CD14-positive monocyte (primary cell): ENCODE measurements around the gene KRT86. TPM values are rescaled to one million over a fixed set of nuclear protein-coding genes. Genes with fewer than 3 reads are reported as not detected.
"Not testable (repeated sequence)": the region's sequence is repeated elsewhere in the genome, so short reads cannot be mapped to it uniquely, and the experiment has no call there.

Source experiments
- DNase-seq, 3 donors: peaks; one replicate each; pipeline ENCODE4 v3.0.0-alpha.2; 2011 to 2022
- H2AFZ ChIP-seq: 2 replicates; pipeline ENCODE4 v1.6.0; 2012; ENCODE audit warnings: mild to moderate bottlenecking, low read depth, low read length, inconsistent platforms; ENCODE audit not compliant: insufficient read depth, poor library complexity, severe bottlenecking
- H3K27ac ChIP-seq, 2 donors: 1 replicate in 1 of 2; 2 replicates in 1 of 2; pipeline ENCODE4 v1.5.1; 2012 to 2013; ENCODE audit warnings: low read length in 2 of 2, control low read depth in 1 of 2, inconsistent platforms in 1 of 2, low read depth in 1 of 2, mild to moderate bottlenecking in 1 of 2
- H3K27me3 ChIP-seq, 2 donors: one replicate each; pipeline versions ENCODE4 v1.6.0 to v1.6.1; 2011 to 2013; ENCODE audit warnings: low read length in 2 of 2; ENCODE audit not compliant: control insufficient read depth in 2 of 2, insufficient read depth in 2 of 2
- H3K36me3 ChIP-seq, 2 donors: replicated peaks in 1 of 2; 1 replicate in 1 of 2; 2 replicates in 1 of 2; pipeline versions ENCODE4 v1.5.1 to v1.6.1; 2012 to 2013; ENCODE audit warnings: low read length in 2 of 2, control low read depth in 1 of 2, inconsistent platforms in 1 of 2, mild to moderate bottlenecking in 1 of 2; ENCODE audit not compliant: insufficient read depth in 2 of 2, control insufficient read depth in 1 of 2
- H3K4me1 ChIP-seq, 2 donors: 1 replicate in 1 of 2; 2 replicates in 1 of 2; pipeline versions ENCODE4 v1.5.1 to v1.6.1; 2012 to 2013; ENCODE audit warnings: low read length in 2 of 2, control low read depth in 1 of 2, inconsistent platforms in 1 of 2, mild to moderate bottlenecking in 1 of 2, moderate library complexity in 1 of 2; ENCODE audit not compliant: insufficient read depth in 2 of 2, control insufficient read depth in 1 of 2
- H3K4me2 ChIP-seq: replicated peaks from 2 replicates; pipeline ENCODE3; 2012; ENCODE audit warnings: low read length, moderate library complexity, mild to moderate bottlenecking; ENCODE audit not compliant: poor library complexity, severe bottlenecking; ENCODE audit errors: extremely low read depth
- H3K4me3 ChIP-seq, 3 experiments: fragments of 200-600 bp in 1 of 3; sonication (generic) in 1 of 3; replicated peaks in 1 of 3; 1 replicate in 2 of 3; 2 replicates in 1 of 3; pipeline ENCODE4 v1.5.1; 2011 to 2013; ENCODE audit warnings: low read length in 3 of 3, mild to moderate bottlenecking in 3 of 3, control low read depth in 2 of 3, low read depth in 2 of 3, inconsistent platforms in 1 of 3, moderate library complexity in 1 of 3
- H3K79me2 ChIP-seq: 2 replicates; pipeline ENCODE4 v1.6.0; 2012; ENCODE audit warnings: mild to moderate bottlenecking, control low read depth, inconsistent platforms, low read length, moderate library complexity; ENCODE audit not compliant: insufficient read depth
- H3K9ac ChIP-seq: 2 replicates; pipeline ENCODE4 v1.6.0; 2017; ENCODE audit warnings: low read length, mild to moderate bottlenecking; ENCODE audit not compliant: insufficient read depth, poor library complexity, severe bottlenecking
- H3K9me3 ChIP-seq, 2 donors: replicated peaks in 1 of 2; 1 replicate in 1 of 2; 2 replicates in 1 of 2; pipeline versions ENCODE4 v1.5.1 to v1.6.1; 2012 to 2013; ENCODE audit warnings: low read length in 2 of 2, control low read depth in 1 of 2; ENCODE audit not compliant: control insufficient read depth in 1 of 2, insufficient read depth in 1 of 2
- H4K20me1 ChIP-seq: 2 replicates; pipeline ENCODE4 v1.6.0; 2012; ENCODE audit warnings: mild to moderate bottlenecking, low read length, control low read depth, moderate library complexity; ENCODE audit not compliant: insufficient read depth
- H3K27ac Mint-ChIP-seq, 7 donors: one replicate each; pipeline ENCODE4 v1.8.0; 2020; ENCODE audit warnings: mild to moderate bottlenecking in 7 of 7, mixed read lengths in 7 of 7, moderate library complexity in 6 of 7, inconsistent platforms in 2 of 7
- H3K27me3 Mint-ChIP-seq, 3 donors: one replicate each; pipeline ENCODE4 v1.8.0; 2021 to 2022; ENCODE audit warnings: low read depth in 3 of 3, mild to moderate bottlenecking in 3 of 3, mixed read lengths in 3 of 3, moderate library complexity in 3 of 3, inconsistent platforms in 1 of 3
- H3K36me3 Mint-ChIP-seq, 2 donors: one replicate each; pipeline ENCODE4 v1.8.0; 2020; ENCODE audit warnings: mixed read lengths in 2 of 2, inconsistent platforms in 1 of 2, mild to moderate bottlenecking in 1 of 2
- H3K4me1 Mint-ChIP-seq: one replicate; pipeline ENCODE4 v1.8.0; 2020; ENCODE audit warnings: mild to moderate bottlenecking, mixed read lengths
- H3K4me3 Mint-ChIP-seq, 2 donors: one replicate each; pipeline ENCODE4 v1.8.0; 2020; ENCODE audit warnings: mild to moderate bottlenecking in 2 of 2, mixed read lengths in 2 of 2, moderate library complexity in 1 of 2
- H3K9me3 Mint-ChIP-seq, 7 donors: one replicate each; pipeline ENCODE4 v1.8.0; 2020 to 2022; ENCODE audit warnings: mixed read lengths in 7 of 7, mild to moderate bottlenecking in 6 of 7, moderate library complexity in 6 of 7, inconsistent platforms in 2 of 7
- WGBS: methylation state at CpG from one replicate; pipeline ENCODE4 v1.1.5; 2013; ENCODE audit warnings: missing lambda C conversion rate; ENCODE audit not compliant: insufficient coverage; 5-methylcytosine and 5-hydroxymethylcytosine counted together
- intact Hi-C, 2 donors: fragments of 100-400 bp; cut with micrococcal nuclease; formaldehyde crosslinking; loops; one replicate each; pipeline versions ENCODE4 v1.15.0 to v1.15.1; 2023
- polyA plus RNA-seq, 3 donors: library from polyadenylated mRNA; depleted of rRNA in 1 of 3; unstranded in 2 of 3; stranded (reverse) in 1 of 3; fragments of 300-500 nt in 2 of 3; fragments of >200 nt in 1 of 3; fragmentation: Illumina TruSeq in 2 of 3; gene quantifications; 1 replicate in 2 of 3; 2 replicates in 1 of 3; pipeline ENCODE4 v1.2.3, GENCODE V29; 2012 to 2021

KRT86 gene
- polyA plus RNA-seq, 3 donors, result not detected

DNA sequence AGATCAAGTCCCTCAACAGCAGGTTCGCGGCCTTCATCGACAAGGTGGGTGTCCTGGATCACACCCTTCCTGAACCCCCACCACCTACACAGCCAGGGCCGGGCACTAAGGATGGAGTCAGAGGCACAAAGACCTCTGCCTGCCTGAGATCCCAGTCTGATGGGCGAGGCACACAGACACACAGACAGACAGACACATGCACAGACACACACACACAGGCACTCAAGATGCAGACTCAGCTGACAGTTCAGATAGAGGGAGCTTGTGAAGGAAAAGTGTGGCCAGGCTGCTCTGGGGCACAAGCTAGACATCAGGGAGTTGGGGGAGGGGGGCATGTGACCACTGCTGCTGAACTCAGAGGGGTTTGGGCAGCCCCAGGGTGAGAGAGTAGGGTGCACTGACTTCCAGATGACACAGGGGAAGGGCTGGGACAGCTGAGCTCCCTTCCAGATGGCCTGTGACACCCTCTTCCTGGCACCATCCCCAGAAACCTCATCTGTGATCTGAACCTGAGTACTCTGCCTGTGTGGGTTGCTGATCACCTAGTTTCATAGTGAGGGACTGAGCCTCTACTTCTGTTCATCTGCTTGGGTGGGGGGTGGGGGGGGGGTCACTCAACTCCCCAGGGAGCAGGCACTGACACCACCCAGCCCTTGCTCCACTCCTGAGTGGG lies 27.9 kb downstream of the KRT86 start:
- DNase-seq, H3K9ac ChIP-seq, H3K27ac Mint-ChIP-seq, H3K4me1 ChIP-seq, H3K4me3 Mint-ChIP-seq, H3K4me2 ChIP-seq, H3K4me1 Mint-ChIP-seq, H3K79me2 ChIP-seq, H4K20me1 ChIP-seq, H3K27ac ChIP-seq, H3K9me3 ChIP-seq, H3K36me3 ChIP-seq, H3K36me3 Mint-ChIP-seq, H2AFZ ChIP-seq, H3K4me3 ChIP-seq, intact Hi-C loops, H3K9me3 Mint-ChIP-seq: not testable (repeated sequence)
- peaks cover 35 to 47% (median 44%) of the 10 kb centered on the region in 3 donors for H3K27me3 Mint-ChIP-seq
- no CpG with 5 or more reads among the region's 5 CpGs for WGBS
- peaks cover 27 to 38% of the 10 kb centered on the region in 2 donors for H3K27me3 ChIP-seq

DNA sequence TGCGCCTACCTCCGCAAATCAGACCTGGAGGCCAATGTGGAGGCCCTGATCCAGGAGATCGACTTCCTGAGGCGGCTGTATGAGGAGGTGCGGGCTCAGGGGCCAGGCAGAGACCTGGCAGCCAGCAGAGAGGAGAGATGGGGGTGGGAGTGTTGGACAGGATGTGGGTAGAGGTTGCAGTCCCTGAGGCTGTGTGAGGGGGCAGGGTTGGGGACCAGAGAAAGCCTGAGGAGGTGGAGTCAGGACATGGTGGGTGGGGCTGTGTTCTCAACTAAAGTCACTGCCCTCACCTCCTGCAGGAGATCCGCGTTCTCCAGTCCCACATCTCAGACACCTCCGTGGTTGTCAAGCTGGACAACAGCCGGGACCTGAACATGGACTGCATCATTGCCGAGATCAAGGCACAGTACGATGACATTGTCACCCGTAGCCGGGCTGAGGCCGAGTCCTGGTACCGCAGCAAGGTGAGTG lies 30.5 kb downstream of the KRT86 start:
- H3K4me3 Mint-ChIP-seq, result peak overlapping the region in 1 of 2 donors; percentile 51
- peaks cover 34 to 53% of the 10 kb centered on the region in 2 donors for H3K27me3 ChIP-seq
- H3K4me1 ChIP-seq, intact Hi-C loops, H3K36me3 ChIP-seq, H4K20me1 ChIP-seq, H3K4me2 ChIP-seq, H3K36me3 Mint-ChIP-seq, DNase-seq, H3K9ac ChIP-seq, H3K27ac Mint-ChIP-seq, H3K79me2 ChIP-seq, H3K27ac ChIP-seq, H2AFZ ChIP-seq, H3K4me3 ChIP-seq, H3K9me3 ChIP-seq, H3K9me3 Mint-ChIP-seq: not testable (repeated sequence)
- 0% methylated on average over 3 of the region's 15 CpGs for WGBS
- peaks cover 14% of the 10 kb centered on the region for H3K4me1 Mint-ChIP-seq
- peaks cover 51 to 62% (median 60%) of the 10 kb centered on the region in 3 donors for H3K27me3 Mint-ChIP-seq
